Colonic mucosa (tissue), 4 donors: ENCODE data around the gene CTTN. TPM values are rescaled to one million over a fixed set of nuclear protein-coding genes. Genes with fewer than 3 reads are reported as not detected.

Experiments
- DNase-seq: peaks from one replicate; pipeline ENCODE4 v3.0.0-alpha.2; 2020
- H3K27ac ChIP-seq: fragments of 200-600 bp; one replicate; pipeline ENCODE4 v1.8.0; 2021
- H3K27me3 ChIP-seq: fragments of 200-600 bp; one replicate; pipeline ENCODE4 v1.8.0; 2021
- H3K36me3 ChIP-seq: fragments of 200-600 bp; one replicate; pipeline ENCODE4 v1.8.0; 2021
- H3K4me1 ChIP-seq: fragments of 200-600 bp; one replicate; pipeline ENCODE4 v1.8.0; 2021; ENCODE audit warnings: mild to moderate bottlenecking
- H3K4me3 ChIP-seq: fragments of 200-600 bp; one replicate; pipeline ENCODE4 v1.8.0; 2021
- H3K9ac ChIP-seq, 2 donors: one replicate each; pipeline ENCODE4 v1.7.0; 2013; ENCODE audit warnings: control low read depth in 2 of 2, low read depth in 2 of 2, low read length in 2 of 2
- H3K9me3 ChIP-seq: fragments of 200-600 bp; one replicate; pipeline ENCODE4 v1.8.0; 2021
- intact Hi-C: fragments of 100-400 bp; cut with DNase I; formaldehyde crosslinking; loops from one replicate; pipeline ENCODE4 v1.14.1; 2022
- total RNA-seq, 2 donors: library from RNA; stranded (reverse); fragmentation: NEBNext Ultra II Directional in 1 of 2; extraction: Animal tissue kit (Norgen Biotek cat#: 25700) in 1 of 2; gene quantifications; one replicate each; pipeline ENCODE4 v1.2.1, GENCODE V29; 2021
- TF ChIP-seq, protein P1 (sequence below): fragments of 200-600 bp; IDR thresholded peaks from one replicate; pipeline ENCODE4 v1.8.0; 2022; ENCODE audit warnings: antibody characterized with exemption, mild to moderate bottlenecking
- donor health status: healthy.
- donor health status: DM: no; HTN: no; CAD: no.
- donor health status: DM: no; HTN: no; CAD: no.

Gene CTTN
- total RNA-seq, 2 donors from 2014 or later: 249 to 302 TPM

GRCh38 chr11:70486026-70486415 is 87.7 kb downstream of the CTTN start:
- Histone ChIP-seq H3K27ac (no peak overlapping the region), H3K4me1 (no peaks in the 10 kb centered on the region), H3K9me3 (no peaks in the 10 kb centered on the region), H3K27me3 (no peaks in the 10 kb centered on the region), H3K36me3 (no peaks in the 10 kb centered on the region), H3K9ac (no peak overlapping the region), H3K4me3 (no peak overlapping the region)
- TF ChIP-seq, protein P1, sequence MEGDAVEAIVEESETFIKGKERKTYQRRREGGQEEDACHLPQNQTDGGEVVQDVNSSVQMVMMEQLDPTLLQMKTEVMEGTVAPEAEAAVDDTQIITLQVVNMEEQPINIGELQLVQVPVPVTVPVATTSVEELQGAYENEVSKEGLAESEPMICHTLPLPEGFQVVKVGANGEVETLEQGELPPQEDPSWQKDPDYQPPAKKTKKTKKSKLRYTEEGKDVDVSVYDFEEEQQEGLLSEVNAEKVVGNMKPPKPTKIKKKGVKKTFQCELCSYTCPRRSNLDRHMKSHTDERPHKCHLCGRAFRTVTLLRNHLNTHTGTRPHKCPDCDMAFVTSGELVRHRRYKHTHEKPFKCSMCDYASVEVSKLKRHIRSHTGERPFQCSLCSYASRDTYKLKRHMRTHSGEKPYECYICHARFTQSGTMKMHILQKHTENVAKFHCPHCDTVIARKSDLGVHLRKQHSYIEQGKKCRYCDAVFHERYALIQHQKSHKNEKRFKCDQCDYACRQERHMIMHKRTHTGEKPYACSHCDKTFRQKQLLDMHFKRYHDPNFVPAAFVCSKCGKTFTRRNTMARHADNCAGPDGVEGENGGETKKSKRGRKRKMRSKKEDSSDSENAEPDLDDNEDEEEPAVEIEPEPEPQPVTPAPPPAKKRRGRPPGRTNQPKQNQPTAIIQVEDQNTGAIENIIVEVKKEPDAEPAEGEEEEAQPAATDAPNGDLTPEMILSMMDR: no peak
- DNase-seq: no peak
- intact Hi-C loops: no loop called here

Other genes with a start within 250 kb of the CTTN start
- 10 to 100 TPM; 36.6 to 37.7 TPM for gene FADD, start 195.2 kb upstream of the CTTN start, total RNA-seq
- gene PPFIA1, start 127.8 kb upstream of the CTTN start, total RNA-seq: 10 to 100 TPM; 46.9 to 47.5 TPM